Measurements from ENCODE around the gene KCNH3.

Gene KCNH3

GRCh38 chr12:49562831-49563230 lies 24.0 kb downstream of the KCNH3 start:
- no peak for TF ChIP-seq SIN3A (IDR thresholded peaks at IDR 0.05; ENCODE audit: borderline replicate concordance, insufficient read depth, low read length)

- TF ChIP-seq REST (IDR thresholded peaks at IDR 0.05; ENCODE audit: insufficient read depth in 1 of 2, low read depth in 2 of 2, low read length in 2 of 2): no peak
- TF ChIP-seq POLR2AphosphoS5 (IDR thresholded peaks at IDR 0.05; ENCODE audit: low read depth, low read length): no peak
- no peak for TF ChIP-seq FOXP2 (optimal IDR thresholded peaks at IDR 0.05; ENCODE audit: borderline replicate concordance, extremely low read depth, extremely low read length, insufficient read depth)
- no peak for TF ChIP-seq SIN3A (IDR thresholded peaks at IDR 0.05; ENCODE audit: borderline replicate concordance, insufficient read depth, low read length)
- TF ChIP-seq TAF1 (IDR thresholded peaks at IDR 0.05; ENCODE audit: borderline replicate concordance, insufficient read depth, low read length): no peak
Measured at GRCh38 chr12:49563951-49564685, 25.3 kb downstream of the KCNH3 start.

- TF ChIP-seq POLR2AphosphoS5 (IDR thresholded peaks at IDR 0.05; ENCODE audit: low read depth, low read length): no peak
- TF ChIP-seq FOXP2 (optimal IDR thresholded peaks at IDR 0.05; ENCODE audit: borderline replicate concordance, extremely low read depth, extremely low read length, insufficient read depth): no peak
- no peak for TF ChIP-seq REST (IDR thresholded peaks at IDR 0.05; ENCODE audit: insufficient read depth in 1 of 2, low read depth in 2 of 2, low read length in 2 of 2)
- no peak for TF ChIP-seq TAF1 (IDR thresholded peaks at IDR 0.05; ENCODE audit: borderline replicate concordance, insufficient read depth, low read length)
Measured at GRCh38 chr12:49564686-49565405, 26.0 kb downstream of the KCNH3 start.

GRCh38 chr12:49565406-49566265 lies 26.8 kb downstream of the KCNH3 start:
- no peak for TF ChIP-seq POLR2AphosphoS5 (IDR thresholded peaks at IDR 0.05; ENCODE audit: low read depth, low read length)
- no peak for TF ChIP-seq SIN3A (IDR thresholded peaks at IDR 0.05; ENCODE audit: borderline replicate concordance, insufficient read depth, low read length)
- TF ChIP-seq TAF1 (IDR thresholded peaks at IDR 0.05; ENCODE audit: borderline replicate concordance, insufficient read depth, low read length): no peak
- TF ChIP-seq REST (IDR thresholded peaks at IDR 0.05; ENCODE audit: insufficient read depth in 1 of 2, low read depth in 2 of 2, low read length in 2 of 2): no peak
- no peak for TF ChIP-seq FOXP2 (optimal IDR thresholded peaks at IDR 0.05; ENCODE audit: borderline replicate concordance, extremely low read depth, extremely low read length, insufficient read depth)

- TF ChIP-seq REST (IDR thresholded peaks at IDR 0.05; ENCODE audit: insufficient read depth in 1 of 2, low read depth in 2 of 2, low read length in 2 of 2) (no peak), POLR2AphosphoS5 (IDR thresholded peaks at IDR 0.05; ENCODE audit: low read depth, low read length) (no peak), TAF1 (IDR thresholded peaks at IDR 0.05; ENCODE audit: borderline replicate concordance, insufficient read depth, low read length) (no peak), SIN3A (IDR thresholded peaks at IDR 0.05; ENCODE audit: borderline replicate concordance, insufficient read depth, low read length) (no peak), FOXP2 (optimal IDR thresholded peaks at IDR 0.05; ENCODE audit: borderline replicate concordance, extremely low read depth, extremely low read length, insufficient read depth) (no peak)
Measured at GRCh38 chr12:49566361-49566760, 27.5 kb downstream of the KCNH3 start.

All from PFSK-1 (cell line).